ENCODE data around the gene CELF2. TPM values are rescaled to one million over a fixed set of nuclear protein-coding genes. Genes with fewer than 3 reads are reported as not detected.

CELF2 gene
- total and polyA plus RNA-seq, 10 donors, result 13.5 to 180 (median 105) TPM

GRCh38 chr10:11204351-11204942, 186.8 kb downstream of the CELF2 start:
- TF ChIP-seq POLR2AphosphoS5 (IDR thresholded peaks at IDR 0.05), result peak; percentile 26 to 71 (median 49)
- no peak for TF ChIP-seq POLR2A (IDR thresholded peaks at IDR 0.05)
- TF ChIP-seq, protein P1, sequence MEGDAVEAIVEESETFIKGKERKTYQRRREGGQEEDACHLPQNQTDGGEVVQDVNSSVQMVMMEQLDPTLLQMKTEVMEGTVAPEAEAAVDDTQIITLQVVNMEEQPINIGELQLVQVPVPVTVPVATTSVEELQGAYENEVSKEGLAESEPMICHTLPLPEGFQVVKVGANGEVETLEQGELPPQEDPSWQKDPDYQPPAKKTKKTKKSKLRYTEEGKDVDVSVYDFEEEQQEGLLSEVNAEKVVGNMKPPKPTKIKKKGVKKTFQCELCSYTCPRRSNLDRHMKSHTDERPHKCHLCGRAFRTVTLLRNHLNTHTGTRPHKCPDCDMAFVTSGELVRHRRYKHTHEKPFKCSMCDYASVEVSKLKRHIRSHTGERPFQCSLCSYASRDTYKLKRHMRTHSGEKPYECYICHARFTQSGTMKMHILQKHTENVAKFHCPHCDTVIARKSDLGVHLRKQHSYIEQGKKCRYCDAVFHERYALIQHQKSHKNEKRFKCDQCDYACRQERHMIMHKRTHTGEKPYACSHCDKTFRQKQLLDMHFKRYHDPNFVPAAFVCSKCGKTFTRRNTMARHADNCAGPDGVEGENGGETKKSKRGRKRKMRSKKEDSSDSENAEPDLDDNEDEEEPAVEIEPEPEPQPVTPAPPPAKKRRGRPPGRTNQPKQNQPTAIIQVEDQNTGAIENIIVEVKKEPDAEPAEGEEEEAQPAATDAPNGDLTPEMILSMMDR (IDR thresholded peaks at IDR 0.05 in 8 of 11, conservative IDR thresholded peaks at IDR 0.05 in 3 of 11), result no peak
- WGBS, 5 donors, result 60 to 68% (median 63%) methylated on average over 19 of the region's 19 CpGs
- Histone ChIP-seq H3K9me3 (peaks cover 0 to 7% (median 0%) of the 10 kb centered on the region in 8 donors), H3K36me3 (peaks cover 0 to 90% (median 13%) of the 10 kb centered on the region in 6 donors), H3K27me3 (replicated peaks in 1 of 7) (no peaks in the 10 kb centered on the region), H3K4me1 (peaks cover 10 to 100% (median 67%) of the 10 kb centered on the region in 6 donors), H3K27ac (peak overlapping the region in 4 of 8 donors; percentile 1 to 23 (median 2)), H3K4me3 (peak overlapping the region in 1 of 8 donors; percentile 3)
- no peak for DNase-seq
- intact Hi-C loops (cut with DNase I; ENCODE audit: low total_unique reads), result no loop called here

DNA sequence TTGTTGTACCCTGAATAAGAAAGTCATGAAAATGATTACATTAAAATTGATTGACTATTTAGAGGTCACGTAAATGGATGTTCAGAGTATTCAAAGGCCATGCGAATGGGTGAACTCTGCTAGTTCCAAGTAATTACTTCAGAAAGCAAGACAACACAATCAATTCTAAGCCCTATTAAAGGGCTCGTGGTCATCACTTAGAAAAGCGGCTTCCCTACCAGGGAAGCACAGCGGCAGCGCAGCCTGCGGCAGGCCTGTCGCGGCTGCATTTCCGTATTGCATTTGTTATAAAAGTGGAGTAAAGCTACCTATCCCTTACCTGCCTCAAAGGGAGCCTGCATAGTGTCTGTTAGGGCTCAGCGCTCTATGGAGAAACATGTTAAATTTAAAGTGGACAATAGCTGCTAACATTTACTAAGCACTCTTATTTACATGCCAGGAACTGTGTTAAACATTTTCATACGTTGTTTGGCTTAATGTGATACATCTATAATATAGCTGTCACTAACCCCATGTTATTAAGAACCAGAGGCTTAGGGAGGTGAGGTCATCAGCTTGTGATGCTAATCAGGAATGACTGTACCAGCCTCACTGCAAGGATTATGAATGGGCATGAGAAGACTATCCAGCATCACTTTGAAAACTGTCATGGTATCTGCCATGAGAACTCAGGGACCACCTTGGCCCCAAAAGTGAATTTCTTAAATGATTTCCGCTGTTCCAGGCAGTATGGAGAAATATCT, 187.5 kb downstream of the CELF2 start:
- Histone ChIP-seq H3K36me3 (peaks cover 0 to 82% (median 13%) of the 10 kb centered on the region in 6 donors), H3K4me3 (no peak overlapping the region), H3K4me1 (peaks cover 16 to 100% (median 68%) of the 10 kb centered on the region in 6 donors), H3K9me3 (peaks cover 0 to 7% (median 0%) of the 10 kb centered on the region in 8 donors), H3K27ac (peak overlapping the region in 2 of 8 donors; percentile 1 to 2), H3K27me3 (replicated peaks in 1 of 7) (no peaks in the 10 kb centered on the region)
- 89 to 94% (median 92%) methylated on average over 13 of the region's 13 CpGs for WGBS, 5 donors
- intact Hi-C loops (cut with DNase I; ENCODE audit: low total_unique reads), result no loop called here
- TF ChIP-seq POLR2AphosphoS5 (IDR thresholded peaks at IDR 0.05) (peak in 2 of 3 donors; percentile 4 to 23), POLR2A (IDR thresholded peaks at IDR 0.05) (no peak)
- TF ChIP-seq, protein P1 (IDR thresholded peaks at IDR 0.05 in 8 of 11, conservative IDR thresholded peaks at IDR 0.05 in 3 of 11), result no peak
- no peak for DNase-seq

DNA sequence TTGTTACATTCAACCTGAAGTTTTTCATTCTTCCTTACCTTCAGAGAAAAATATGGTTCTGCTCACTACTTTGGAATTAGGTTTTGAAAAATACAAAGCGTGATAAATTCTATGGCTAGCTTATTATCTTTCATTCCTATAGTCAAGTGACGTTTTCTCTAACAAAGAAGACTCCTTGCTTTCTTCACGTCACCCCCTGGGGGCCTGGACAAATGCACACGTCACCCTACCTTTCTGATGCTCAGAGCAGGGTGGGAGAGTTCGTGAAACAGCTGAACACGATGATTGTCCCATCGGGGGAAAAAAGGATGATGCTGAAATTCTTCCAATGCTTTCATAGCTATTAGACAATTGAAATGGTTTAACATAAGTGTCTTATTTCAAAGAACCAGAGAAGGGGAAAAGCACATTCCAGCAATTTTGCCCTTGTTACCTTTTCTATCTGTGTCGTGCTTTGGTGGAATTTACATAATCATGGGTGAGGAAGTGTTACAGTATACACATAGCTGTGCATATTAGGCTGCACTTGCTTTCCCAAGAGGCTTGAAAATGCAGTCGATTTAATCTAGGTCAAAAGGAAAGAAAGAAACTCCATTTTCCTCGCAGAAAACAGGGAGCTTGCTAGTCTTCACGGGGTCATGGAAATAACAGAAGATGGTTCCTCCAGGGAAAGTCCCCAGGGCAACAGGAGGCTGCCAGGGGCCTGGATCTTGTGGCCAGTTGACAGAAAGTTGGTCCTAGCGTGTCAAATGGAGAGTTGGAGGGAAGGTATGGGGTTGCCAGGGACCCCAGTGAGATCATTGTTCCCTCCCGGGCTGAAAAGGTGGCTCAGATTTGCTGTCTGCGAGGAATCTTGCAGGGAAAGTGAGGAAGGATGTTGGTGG, 189.2 kb downstream of the CELF2 start:
- H3K4me1 ChIP-seq, result peaks cover 26 to 100% (median 77%) of the 10 kb centered on the region in 6 donors
- 72 to 84% (median 76%) methylated on average over 14 of the region's 14 CpGs for WGBS, 5 donors

More for the DNA sequence above, 189.2 kb downstream of the CELF2 start:
- Histone ChIP-seq H3K9me3 (no peaks in the 10 kb centered on the region), H3K36me3 (peaks cover 0 to 75% (median 10%) of the 10 kb centered on the region in 6 donors), H3K27me3 (replicated peaks in 1 of 7) (no peaks in the 10 kb centered on the region), H3K4me3 (no peak overlapping the region), H3K27ac (peak overlapping the region in 3 of 8 donors; percentile 16 to 60 (median 23))
- intact Hi-C loops (cut with DNase I; ENCODE audit: low total_unique reads), result no loop called here
- TF ChIP-seq, protein P1 (IDR thresholded peaks at IDR 0.05 in 8 of 11, conservative IDR thresholded peaks at IDR 0.05 in 3 of 11), result no peak
- TF ChIP-seq POLR2A (IDR thresholded peaks at IDR 0.05) (no peak), POLR2AphosphoS5 (IDR thresholded peaks at IDR 0.05) (peak in 1 of 3 donors; percentile 23)
- no peak for DNase-seq

Measured in spleen (tissue), 11 donors.